Naive thymus-derived CD8-positive, alpha-beta T cell (primary cell): ENCODE measurements around the gene MALSU1. TPM values are rescaled to one million over a fixed set of nuclear protein-coding genes. Genes with fewer than 3 reads are reported as not detected.
"Not testable (repeated sequence)": the region's sequence is repeated elsewhere in the genome, so short reads cannot be mapped to it uniquely, and the experiment has no call there.

Experiments
- ATAC-seq, 2 donors: fragments of 150-1000 bp; cut with Tn5 transposase in 1 of 2; sonication (Bioruptor Pico), chemical (Tn5 transposase) in 1 of 2; 1 replicate in 1 of 2; 2 replicates in 1 of 2; pipeline ENCODE4 v1.10.0; 2021; ENCODE audit warnings: mild to moderate bottlenecking in 2 of 2, moderate library complexity in 2 of 2
- POLR2A ChIA-PET: fragments of 350-600 bp; sonication (Branson Sonifier 250); formaldehyde crosslinking; loops from one replicate; lab custom pipeline; 2021; ENCODE audit warnings: antibody characterized with exemption; lab: Charles Lee
- DNase-seq, 10 donors: peaks; one replicate each; pipeline versions ENCODE4 v3.0.0 to v3.0.0-alpha.2; 2020 to 2022
- H3K27ac Mint-ChIP-seq, 10 donors: one replicate each; pipeline ENCODE4 v1.8.0; 2020 to 2022; ENCODE audit warnings: mild to moderate bottlenecking in 10 of 10, mixed read lengths in 10 of 10, moderate library complexity in 4 of 10, inconsistent platforms in 1 of 10
- H3K27me3 Mint-ChIP-seq, 5 donors: one replicate each; pipeline ENCODE4 v1.8.0; 2021 to 2022; ENCODE audit warnings: mixed read lengths in 5 of 5
- H3K36me3 Mint-ChIP-seq, 3 donors: one replicate each; pipeline ENCODE4 v1.8.0; 2020 to 2022; ENCODE audit warnings: mixed read lengths in 3 of 3, mild to moderate bottlenecking in 2 of 3, inconsistent platforms in 1 of 3
- H3K4me1 Mint-ChIP-seq, 4 donors: one replicate each; pipeline ENCODE4 v1.8.0; 2021 to 2022; ENCODE audit warnings: mixed read lengths in 4 of 4
- H3K4me3 Mint-ChIP-seq, 10 donors: one replicate each; pipeline ENCODE4 v1.8.0; 2020 to 2022; ENCODE audit warnings: mild to moderate bottlenecking in 10 of 10, mixed read lengths in 10 of 10, moderate library complexity in 6 of 10, inconsistent platforms in 1 of 10
- H3K9me3 Mint-ChIP-seq, 9 donors: one replicate each; pipeline ENCODE4 v1.8.0; 2020 to 2022; ENCODE audit warnings: mixed read lengths in 9 of 9, mild to moderate bottlenecking in 3 of 9, inconsistent platforms in 1 of 9, moderate library complexity in 1 of 9
- polyA plus RNA-seq, 3 donors: library from polyadenylated mRNA; unstranded; fragments of 300-500 nt; fragmentation: Illumina TruSeq; gene quantifications; one replicate each; pipeline ENCODE4 v1.2.3, GENCODE V29; 2021
- total RNA-seq, 8 experiments: library from RNA in 2 of 8; stranded (reverse) in 2 of 8; gene quantifications; one replicate each; pipeline ENCODE4 v1.2.3 and lab custom pipeline; 2021 to 2026

MALSU1 gene
- total and polyA plus RNA-seq, 5 experiments from 2014 or later, result 46.5 to 71.6 (median 52.5) TPM

DNA sequence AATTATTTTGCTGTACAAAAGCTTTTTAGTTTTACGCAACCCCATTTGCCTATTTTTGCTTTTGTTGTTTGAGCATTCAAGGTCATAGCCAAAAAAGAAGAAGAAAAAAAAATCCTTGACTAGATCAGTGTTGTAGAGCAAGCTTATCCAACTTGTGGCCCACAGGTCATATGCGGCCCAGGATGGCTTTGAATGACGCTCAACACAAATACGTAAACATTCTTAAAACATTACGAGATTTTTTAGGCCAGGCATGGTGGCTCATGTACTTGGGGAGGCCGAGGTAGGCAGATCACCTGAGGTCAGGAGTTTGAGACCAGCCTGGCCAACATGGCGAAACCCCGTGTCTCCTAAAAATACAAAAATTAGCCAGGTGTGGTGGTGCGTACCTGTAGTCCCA lies 8.1 kb upstream of the MALSU1 start:
- no peak for DNase-seq
- no peak overlapping the region for H3K27ac Mint-ChIP-seq
- no peaks in the 10 kb centered on the region for H3K9me3 Mint-ChIP-seq
- no peak for ATAC-seq
- H3K27me3 Mint-ChIP-seq, result peaks cover 0 to 5% (median 0%) of the 10 kb centered on the region in 5 donors
- H3K36me3 Mint-ChIP-seq, result no peaks in the 10 kb centered on the region
- peak overlapping the region in 1 of 10 donors; percentile 26 for H3K4me3 Mint-ChIP-seq
- POLR2A ChIA-PET, result interaction anchor here (0.7 kb wide), 1 partner anchor 55 kb away, joined by 4 read pairs; no protein-coding TSS in a partner anchor
- peaks cover 7 to 24% (median 11%) of the 10 kb centered on the region in 4 donors for H3K4me1 Mint-ChIP-seq

DNA sequence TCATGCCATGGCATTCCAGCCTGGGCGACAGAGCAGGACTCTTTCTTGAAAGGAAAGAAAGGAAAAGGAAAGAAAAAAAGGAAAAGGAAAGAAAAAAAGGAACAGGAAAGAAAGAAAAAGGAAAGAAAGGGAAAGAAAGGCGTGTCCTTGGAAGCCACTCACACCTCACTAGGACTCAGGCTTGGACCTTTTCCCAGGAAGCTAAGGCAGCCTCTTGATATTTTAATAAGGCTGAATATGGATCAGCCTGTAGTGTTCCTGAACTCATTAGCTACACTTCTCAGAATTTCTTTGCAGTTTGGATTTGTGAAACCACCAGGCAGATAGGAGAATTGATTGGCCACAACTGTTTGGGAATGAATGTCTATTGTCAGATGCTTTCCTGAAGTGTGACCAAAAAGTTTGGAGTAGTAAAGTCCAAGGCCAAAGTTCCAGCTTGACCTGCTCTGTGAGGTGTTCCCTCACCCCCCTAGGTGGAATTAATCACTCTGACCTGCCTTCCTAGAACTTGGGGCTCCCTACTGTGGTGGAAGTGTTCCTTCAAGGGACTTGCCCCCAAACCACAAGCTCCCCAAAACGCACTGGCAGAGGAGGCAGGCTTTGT lies 7.1 kb upstream of the MALSU1 start:
- Mint-ChIP-seq H3K36me3 (no peaks in the 10 kb centered on the region), H3K27ac (no peak overlapping the region), H3K27me3 (peaks cover 0 to 5% (median 0%) of the 10 kb centered on the region in 5 donors), H3K9me3 (no peaks in the 10 kb centered on the region), H3K4me3 (no peak overlapping the region), H3K4me1 (peaks cover 5 to 24% (median 11%) of the 10 kb centered on the region in 4 donors)
- no peak for DNase-seq
- POLR2A ChIA-PET, result interaction anchor here (0.7 kb wide), 1 partner anchor 54 kb away, joined by 4 read pairs; no protein-coding TSS in a partner anchor
- no peak for ATAC-seq

DNA sequence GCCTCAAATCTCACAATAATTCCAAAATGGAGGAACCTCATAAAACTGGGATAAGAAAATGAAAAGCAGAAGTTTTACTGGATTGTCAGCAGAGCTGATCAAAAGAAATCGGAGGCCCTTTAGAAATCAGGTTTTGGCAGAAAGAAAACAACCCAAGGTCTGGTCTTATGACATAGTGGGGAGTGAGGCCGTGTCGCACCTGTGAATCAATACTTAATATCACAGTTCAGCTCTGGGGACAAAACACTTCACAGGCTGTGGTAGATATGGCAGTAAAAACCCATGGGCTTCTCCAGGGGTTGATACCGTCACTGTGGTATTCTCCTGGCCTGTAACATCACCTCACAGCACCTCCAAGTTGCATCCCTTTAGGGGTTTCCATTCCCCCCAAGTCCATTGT lies 6.5 kb upstream of the MALSU1 start:
- Mint-ChIP-seq H3K36me3 (no peaks in the 10 kb centered on the region), H3K27me3 (peaks cover 0 to 5% (median 0%) of the 10 kb centered on the region in 5 donors), H3K4me3 (no peak overlapping the region), H3K27ac (no peak overlapping the region), H3K9me3 (no peaks in the 10 kb centered on the region), H3K4me1 (peaks cover 3 to 21% (median 8%) of the 10 kb centered on the region in 4 donors)
- POLR2A ChIA-PET, result no interaction called here
- DNase-seq, result no peak
- no peak for ATAC-seq

DNA sequence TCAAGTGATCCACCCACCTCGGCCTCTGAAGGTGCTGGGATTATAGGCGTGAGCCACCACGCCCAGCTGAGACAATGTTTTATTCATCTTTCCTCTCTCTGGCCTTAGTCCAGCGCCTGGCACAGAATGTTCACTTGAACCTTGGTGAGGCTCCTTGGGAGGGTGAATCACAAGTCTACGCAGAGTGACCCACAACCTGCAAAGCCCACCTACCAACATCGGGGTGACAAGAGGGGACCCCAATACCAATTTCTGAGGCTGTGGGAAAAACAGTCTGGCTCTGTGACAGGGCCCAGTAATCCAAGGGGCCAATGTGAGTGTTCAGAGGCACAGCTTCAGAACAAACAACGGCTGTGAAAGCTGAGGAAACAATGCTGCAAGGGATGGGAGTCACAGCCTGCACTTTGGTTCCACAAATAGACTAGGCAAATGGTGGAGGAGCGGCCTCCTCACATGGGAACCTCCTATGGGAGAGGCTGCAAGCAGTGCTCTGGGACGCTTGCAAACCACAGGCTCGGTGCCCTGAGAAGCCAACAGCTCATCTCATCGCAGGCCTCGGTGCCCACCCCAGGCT lies 5.6 kb upstream of the MALSU1 start:
- Mint-ChIP-seq H3K27me3 (peaks cover 0 to 5% (median 0%) of the 10 kb centered on the region in 5 donors), H3K4me1 (peaks cover under 1 to 19% (median 4%) of the 10 kb centered on the region in 4 donors), H3K9me3 (peaks cover 0 to 3% (median 0%) of the 10 kb centered on the region in 9 donors), H3K36me3 (no peaks in the 10 kb centered on the region), H3K27ac (no peak overlapping the region), H3K4me3 (peak overlapping the region in 1 of 10 donors; percentile 20)
- ATAC-seq, result no peak
- POLR2A ChIA-PET, result no interaction called here
- DNase-seq, result no peak

DNA sequence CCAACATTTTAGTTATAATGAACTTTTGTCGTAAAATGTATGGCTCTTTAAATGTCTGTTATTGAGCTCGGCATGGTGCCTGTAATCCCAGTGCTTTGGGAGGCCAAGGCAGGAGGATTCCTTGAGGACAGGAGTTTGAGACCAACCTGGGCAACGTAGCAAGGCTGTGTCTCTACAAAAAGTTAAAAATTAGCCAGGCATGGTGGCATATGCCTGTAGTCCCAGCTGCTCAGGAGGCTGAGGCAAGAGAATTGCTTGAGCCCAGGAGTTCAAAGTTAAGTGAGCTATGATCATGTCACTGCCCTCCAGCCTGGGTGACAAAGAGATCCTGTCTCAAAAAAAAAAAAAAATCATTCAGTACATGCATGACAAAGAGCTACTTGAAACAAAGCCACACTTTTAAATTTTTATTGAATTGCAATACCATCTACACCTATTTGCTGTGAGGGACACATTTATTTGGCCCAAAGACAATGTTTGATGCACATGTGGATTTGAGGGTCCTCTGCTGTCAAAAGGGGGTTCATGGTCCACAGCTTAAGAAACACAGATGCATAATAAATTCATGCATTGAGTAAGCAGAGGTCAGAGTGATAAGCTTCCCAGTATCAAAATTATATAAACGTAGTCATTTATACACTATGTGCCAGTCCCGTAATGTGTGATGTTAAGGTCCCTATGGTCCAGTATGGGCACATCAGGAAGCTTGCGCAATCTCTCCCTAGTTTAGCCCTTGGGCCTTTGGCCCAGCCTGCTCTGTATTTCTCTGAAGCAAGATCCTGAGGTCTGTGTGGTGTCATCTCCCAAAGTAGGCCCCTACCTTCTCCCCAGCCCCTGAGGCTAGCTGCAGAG lies 4.4 kb upstream of the MALSU1 start:
- Mint-ChIP-seq H3K9me3 (peaks cover 0 to 4% (median 0%) of the 10 kb centered on the region in 9 donors), H3K36me3 (no peaks in the 10 kb centered on the region), H3K4me3 (no peak overlapping the region), H3K27ac (peak overlapping the region in 1 of 10 donors; percentile 64), H3K4me1 (peaks cover 6 to 20% (median 12%) of the 10 kb centered on the region in 4 donors), H3K27me3 (peaks cover 0 to 5% (median 0%) of the 10 kb centered on the region in 5 donors)
- POLR2A ChIA-PET, result interaction anchor here (0.6 kb wide), 2 partner anchors 234 to 238 kb away, joined by 3 read pairs; partner anchors contain the start of gene TRA2A
- DNase-seq (no peak), ATAC-seq (no peak)

DNA sequence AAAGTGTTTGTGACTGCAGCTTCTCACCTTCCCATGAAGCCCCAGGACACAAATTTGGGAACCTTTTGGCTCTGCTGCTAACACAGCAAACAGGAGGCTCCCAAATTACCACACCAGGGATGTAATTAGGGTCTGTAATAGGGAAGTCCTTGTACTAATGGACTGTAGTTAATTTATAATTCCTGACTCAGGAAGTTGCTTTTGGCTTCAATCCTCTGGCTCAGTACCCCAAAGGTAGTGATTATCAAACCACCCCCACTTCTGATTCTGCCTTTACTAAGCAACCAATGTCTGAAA lies 3.8 kb upstream of the MALSU1 start:
- Mint-ChIP-seq H3K36me3 (no peaks in the 10 kb centered on the region), H3K4me3 (no peak overlapping the region), H3K27me3 (peaks cover 0 to 5% (median 0%) of the 10 kb centered on the region in 5 donors), H3K27ac (peak overlapping the region in 1 of 10 donors; percentile 64), H3K9me3 (peaks cover 0 to 4% (median 0%) of the 10 kb centered on the region in 9 donors), H3K4me1 (peaks cover 10 to 21% (median 18%) of the 10 kb centered on the region in 4 donors)
- POLR2A ChIA-PET, result interaction anchor here (0.6 kb wide), 1 partner anchor 234 kb away, joined by 3 read pairs; no protein-coding TSS in a partner anchor
- ATAC-seq (no peak), DNase-seq (no peak)

DNA sequence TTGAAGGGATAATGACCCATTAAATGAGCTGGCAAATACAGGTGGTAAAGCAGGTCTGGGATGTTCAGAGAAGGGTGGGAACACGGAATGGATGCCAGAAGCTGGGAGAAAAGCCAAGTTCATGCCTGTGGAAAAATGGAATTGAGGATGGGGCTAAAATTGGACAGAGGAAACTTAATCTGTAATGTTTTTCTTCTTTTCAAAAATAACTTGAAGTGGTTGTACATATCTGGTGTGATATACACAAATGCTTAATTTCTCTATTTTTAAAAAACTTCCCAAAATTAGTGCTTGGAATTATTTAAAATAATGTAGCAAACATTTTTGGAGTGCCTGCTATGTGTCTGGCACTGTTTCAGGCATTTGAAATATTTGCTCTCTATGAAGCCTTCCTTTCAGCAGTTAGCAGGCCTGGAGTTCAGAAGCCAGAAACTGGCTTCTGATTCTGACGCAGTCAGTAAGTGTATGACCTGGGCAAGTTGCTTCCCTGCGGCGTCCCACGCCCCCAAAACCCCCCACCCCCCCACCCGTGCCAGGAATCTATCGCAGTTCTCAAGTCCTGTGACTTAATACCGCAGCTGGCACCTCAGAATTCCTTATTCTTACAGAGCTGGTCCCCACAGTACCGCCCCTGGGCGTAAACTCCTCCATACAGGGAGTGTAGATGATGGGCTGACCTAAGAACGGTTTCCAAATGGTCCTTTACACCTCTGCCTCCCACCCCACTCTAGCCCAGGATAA lies 828 bp upstream of the MALSU1 start:
- Mint-ChIP-seq H3K4me1 (peaks cover 25 to 44% (median 42%) of the 10 kb centered on the region in 4 donors), H3K27me3 (peaks cover 0 to 5% (median 0%) of the 10 kb centered on the region in 5 donors), H3K9me3 (peaks cover 0 to 4% (median 0%) of the 10 kb centered on the region in 9 donors), H3K4me3 (peak overlapping the region; percentile 87 to 95 (median 92)), H3K36me3 (peaks cover 0 to 25% (median 7%) of the 10 kb centered on the region in 3 donors), H3K27ac (peak overlapping the region; percentile 94 to 99 (median 98))
- no peak for DNase-seq
- peak in 1 of 2 donors; percentile 2 for ATAC-seq
- POLR2A ChIA-PET, result interaction anchor here (0.6 to 2.9 kb wide), 11 partner anchors 29 to 382 kb away, joined by 3 to 13 read pairs (median 4); partner anchors contain the start of gene FAM221A

DNA sequence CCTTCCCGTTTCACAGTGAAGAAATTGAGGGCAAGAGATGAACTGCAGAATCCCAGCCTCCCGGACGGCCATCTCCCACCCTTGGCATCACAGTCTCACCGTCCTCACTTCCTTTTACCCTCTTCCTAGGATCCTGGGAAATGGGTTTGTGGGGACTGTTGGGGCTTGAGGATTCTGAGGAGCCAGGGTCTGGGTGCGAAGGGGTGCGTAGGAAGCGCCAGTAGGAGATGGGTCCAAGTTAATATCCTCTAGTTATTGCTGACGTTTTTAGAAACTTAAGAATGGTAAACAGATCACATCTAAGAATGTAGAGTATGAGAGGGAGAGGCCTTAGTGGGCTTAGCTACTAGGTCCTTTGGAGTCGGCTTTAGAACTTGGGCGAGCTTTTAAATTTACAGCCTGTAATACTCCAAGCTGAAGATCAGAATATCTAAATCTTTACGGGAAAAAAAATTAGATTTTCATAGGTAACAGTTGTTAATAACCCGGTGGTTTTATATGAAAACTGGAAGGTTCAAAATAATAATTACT lies 696 bp downstream of the MALSU1 start:
- peaks cover 0 to 38% (median 12%) of the 10 kb centered on the region in 3 donors for H3K36me3 Mint-ChIP-seq
- DNase-seq (no peak), ATAC-seq (no peak)
- H3K27ac Mint-ChIP-seq, result peak overlapping the region; percentile 94 to 99 (median 98)
- H3K4me3 Mint-ChIP-seq, result peak overlapping the region; percentile 87 to 95 (median 92)
- POLR2A ChIA-PET, result interaction anchor here (1.5 to 2.9 kb wide), 3 partner anchors 46 to 380 kb away, joined by 4 to 13 read pairs (median 7); partner anchors contain the start of gene FAM221A
- peaks cover 0 to 4% (median 0%) of the 10 kb centered on the region in 9 donors for H3K9me3 Mint-ChIP-seq
- no peaks in the 10 kb centered on the region for H3K27me3 Mint-ChIP-seq
- H3K4me1 Mint-ChIP-seq, result peaks cover 34 to 58% (median 53%) of the 10 kb centered on the region in 4 donors

DNA sequence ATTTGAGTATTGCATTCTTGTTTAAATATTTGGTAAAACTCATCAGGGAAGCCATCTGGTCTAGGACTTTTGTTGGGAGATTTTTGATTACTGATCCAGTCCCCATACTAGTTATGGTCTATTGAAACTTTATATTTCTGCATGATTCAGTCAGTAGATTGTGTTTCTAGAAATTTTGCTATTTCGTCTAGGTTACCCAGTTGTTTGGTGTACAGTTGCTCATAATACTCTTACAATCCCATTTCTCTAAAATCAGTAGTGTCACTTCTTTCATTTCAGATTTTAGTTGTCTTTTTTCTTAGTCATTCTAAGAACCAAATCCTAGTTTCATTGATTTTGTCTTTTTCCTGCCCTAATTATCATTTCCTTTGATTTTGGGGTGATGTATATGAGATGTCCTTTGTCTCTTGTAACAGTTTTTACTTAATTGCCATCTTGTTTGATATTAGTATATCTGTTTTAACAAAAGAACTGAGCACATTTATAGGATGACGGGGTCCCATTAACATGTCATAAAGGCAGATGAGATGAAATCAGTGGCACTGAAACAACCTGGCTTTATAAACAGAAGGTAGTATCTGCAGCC lies 7.9 kb downstream of the MALSU1 start:
- Mint-ChIP-seq H3K36me3 (peaks cover 0 to 90% (median 21%) of the 10 kb centered on the region in 3 donors), H3K9me3 (no peaks in the 10 kb centered on the region), H3K27ac (peak overlapping the region in 8 of 10 donors; percentile 22 to 66 (median 42)), H3K4me1 (peaks cover 31 to 55% (median 48%) of the 10 kb centered on the region in 4 donors), H3K4me3 (no peak overlapping the region), H3K27me3 (no peaks in the 10 kb centered on the region)
- DNase-seq (no peak), ATAC-seq (no peak)
- POLR2A ChIA-PET, result no interaction called here

DNA sequence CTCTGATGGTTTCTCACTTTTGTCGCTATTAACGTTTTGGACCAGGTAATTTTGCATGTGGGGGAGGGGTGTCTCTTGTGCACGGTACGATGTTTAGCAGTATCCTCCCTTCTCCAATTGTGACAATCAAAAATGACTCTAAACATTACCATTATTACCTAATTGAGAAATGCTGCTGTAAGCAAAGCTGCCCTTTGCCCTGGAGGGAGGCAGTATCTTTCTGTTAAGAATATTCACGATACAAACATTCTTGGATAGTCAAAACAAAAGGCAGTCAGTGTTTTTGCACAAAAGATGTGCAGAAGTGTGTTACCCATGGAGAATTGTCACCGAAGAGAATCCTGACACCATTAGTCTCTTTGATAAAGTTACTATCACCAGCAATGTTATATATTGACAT lies 9.6 kb downstream of the MALSU1 start:
- no peaks in the 10 kb centered on the region for H3K27me3 Mint-ChIP-seq
- DNase-seq (no peak), ATAC-seq (no peak)
- H3K4me1 Mint-ChIP-seq, result peaks cover 26 to 48% (median 44%) of the 10 kb centered on the region in 4 donors
- H3K27ac Mint-ChIP-seq, result peak overlapping the region in 2 of 10 donors; percentile 13 to 26
- POLR2A ChIA-PET, result no interaction called here
- H3K9me3 Mint-ChIP-seq, result no peaks in the 10 kb centered on the region
- no peak overlapping the region for H3K4me3 Mint-ChIP-seq
- H3K36me3 Mint-ChIP-seq, result peaks cover 0 to 74% (median 14%) of the 10 kb centered on the region in 3 donors

DNA sequence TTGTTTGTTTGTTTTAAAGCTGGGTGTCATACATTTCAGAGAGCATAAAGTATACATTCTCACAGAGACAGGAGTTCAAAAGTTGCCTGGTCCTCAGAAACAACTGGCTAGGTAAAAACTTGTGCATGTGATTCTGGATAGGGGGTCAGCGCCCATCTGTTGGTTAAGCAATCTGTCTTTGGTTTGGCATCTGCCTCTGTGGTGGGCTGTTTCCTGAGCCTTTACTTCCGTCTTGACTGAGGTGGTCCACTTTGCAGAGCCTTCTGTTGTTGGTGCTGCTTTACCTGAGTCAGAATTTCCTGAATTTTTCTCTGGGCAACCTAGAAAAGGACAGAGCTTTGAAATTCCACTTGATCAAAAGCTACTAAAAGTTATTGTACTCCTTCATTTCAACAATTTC lies 13.0 kb downstream of the MALSU1 start:
- Mint-ChIP-seq H3K4me1 (peaks cover 7 to 22% (median 19%) of the 10 kb centered on the region in 4 donors), H3K27ac (peak overlapping the region in 8 of 10 donors; percentile 20 to 85 (median 56)), H3K36me3 (peaks cover 0 to 40% (median 6%) of the 10 kb centered on the region in 3 donors)
- ATAC-seq, H3K27me3 Mint-ChIP-seq, H3K4me3 Mint-ChIP-seq, DNase-seq, POLR2A ChIA-PET, H3K9me3 Mint-ChIP-seq: not testable (repeated sequence)
